CD4-positive, alpha-beta T cell treated with Interleukin-6 at 100 ng/mL for 8 hours (primary cell): ENCODE measurements around the gene ZNF652.
"Not testable (repeated sequence)": the region's sequence is repeated elsewhere in the genome, so short reads cannot be mapped to it uniquely, and the experiment has no call there.

Source experiments
- DNase-seq: peaks from one replicate; pipeline ENCODE4 v3.0.0-alpha.2; 2020; ENCODE audit warnings: mixed read lengths, low spot score

Gene ZNF652

GRCh38 chr17:49386373-49386772 is 24.3 kb upstream of the ZNF652 start:
- DNase-seq, result no peak

GRCh38 chr17:49384951-49385350 is 22.9 kb upstream of the ZNF652 start:
- DNase-seq, result no peak

GRCh38 chr17:49383060-49383459 is 21.0 kb upstream of the ZNF652 start:
- no peak for DNase-seq

GRCh38 chr17:49382556-49382955 is 20.5 kb upstream of the ZNF652 start:
- no peak for DNase-seq

- DNase-seq, result no peak
Measured at GRCh38 chr17:49381793-49382192, 19.7 kb upstream of the ZNF652 start.

GRCh38 chr17:49381033-49381432 is 19.0 kb upstream of the ZNF652 start:
- DNase-seq, result no peak

- no peak for DNase-seq
Measured at GRCh38 chr17:49379926-49380325, 17.9 kb upstream of the ZNF652 start.

GRCh38 chr17:49378311-49378710 is 16.3 kb upstream of the ZNF652 start:
- DNase-seq, result no peak

GRCh38 chr17:49375544-49375943 is 13.5 kb upstream of the ZNF652 start:
- no peak for DNase-seq

GRCh38 chr17:49373115-49373514 is 11.1 kb upstream of the ZNF652 start:
- DNase-seq, result no peak

GRCh38 chr17:49372425-49372824 is 10.4 kb upstream of the ZNF652 start:
- no peak for DNase-seq

GRCh38 chr17:49370971-49371834 is 9.2 kb upstream of the ZNF652 start:
- no peak for DNase-seq

GRCh38 chr17:49369760-49370159 is 7.7 kb upstream of the ZNF652 start:
- DNase-seq, result no peak

GRCh38 chr17:49369089-49369488 is 7.0 kb upstream of the ZNF652 start:
- DNase-seq, result no peak

- peak; percentile 45 for DNase-seq
Measured at GRCh38 chr17:49365667-49366066, 3.6 kb upstream of the ZNF652 start.

GRCh38 chr17:49365126-49365525 is 3.1 kb upstream of the ZNF652 start:
- DNase-seq, result not testable (repeated sequence)

GRCh38 chr17:49364119-49364518 is 2.1 kb upstream of the ZNF652 start:
- no peak for DNase-seq

GRCh38 chr17:49363251-49363650 is 1.2 kb upstream of the ZNF652 start:
- DNase-seq, result no peak

GRCh38 chr17:49362723-49363117 is 670 bp upstream of the ZNF652 start:
- no peak for DNase-seq

GRCh38 chr17:49361129-49361901 is 735 bp downstream of the ZNF652 start:
- DNase-seq, result peak; percentile 91

GRCh38 chr17:49360796-49361128 is 1.3 kb downstream of the ZNF652 start:
- DNase-seq, result no peak

- peak; percentile 25 for DNase-seq
Measured at GRCh38 chr17:49359990-49360795, 1.9 kb downstream of the ZNF652 start.
